Gastroesophageal sphincter (tissue), 3 donors: ENCODE results near the gene SORBS1.

Source experiments
- CTCF ChIP-seq, 4 experiments: fragments of 200-600 bp in 2 of 4; fragments of 450-650 bp in 2 of 4; sonication (generic) in 1 of 4; IDR thresholded peaks; one replicate each; pipeline ENCODE4 v1.5.1; 2017 to 2019; ENCODE audit warnings: antibody characterized with exemption in 4 of 4, mild to moderate bottlenecking in 2 of 4, moderate library complexity in 2 of 4
- POLR2A ChIP-seq, 2 donors: fragments of 450-650 bp; IDR thresholded peaks; one replicate each; pipeline ENCODE4 v1.6.1; 2017; ENCODE audit warnings: antibody characterized with exemption in 2 of 2, mild to moderate bottlenecking in 2 of 2, moderate library complexity in 1 of 2
- POLR2AphosphoS5 ChIP-seq: sonication (generic); formaldehyde crosslinking; IDR thresholded peaks from one replicate; pipeline ENCODE4 v1.6.1; 2017; ENCODE audit warnings: antibody characterized with exemption

- TF ChIP-seq POLR2AphosphoS5 (no peak), CTCF (IDR thresholded peaks at IDR 0.05) (no peak), POLR2A (IDR thresholded peaks at IDR 0.05) (no peak)
Measured at GRCh38 chr10:95565336-95565735, 4.2 kb upstream of the SORBS1 start.
